ENCODE results near the gene RNPEP.

DNA sequence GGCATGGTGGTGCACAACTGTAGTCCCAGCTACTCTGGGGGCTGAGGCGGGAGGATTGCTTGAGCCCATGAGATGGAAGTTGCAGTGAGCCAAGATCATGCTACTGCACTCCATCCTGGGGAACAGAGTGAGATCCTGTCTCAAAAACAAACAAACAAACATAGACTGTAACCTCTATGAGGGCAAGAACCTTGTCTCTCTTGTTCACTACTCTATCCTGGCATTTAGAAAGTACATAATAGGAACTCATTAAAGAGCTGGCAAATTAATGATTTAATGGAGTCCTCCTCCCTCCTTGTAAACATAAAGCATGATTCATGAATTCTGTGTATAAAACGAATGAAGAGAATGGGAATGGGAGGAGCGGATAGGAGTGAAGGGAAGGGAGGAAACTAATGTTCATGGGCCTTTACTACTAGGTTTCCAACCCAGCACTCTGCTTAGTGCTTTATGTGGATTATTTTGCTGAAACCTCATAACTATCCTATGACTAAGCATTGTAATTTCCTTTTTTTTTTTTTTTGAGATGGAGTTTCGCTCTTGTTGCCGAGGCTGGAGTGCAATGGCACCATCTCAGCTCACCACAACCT is 44.7 kb upstream of the RNPEP start:
- TF ChIP-seq, protein P1, sequence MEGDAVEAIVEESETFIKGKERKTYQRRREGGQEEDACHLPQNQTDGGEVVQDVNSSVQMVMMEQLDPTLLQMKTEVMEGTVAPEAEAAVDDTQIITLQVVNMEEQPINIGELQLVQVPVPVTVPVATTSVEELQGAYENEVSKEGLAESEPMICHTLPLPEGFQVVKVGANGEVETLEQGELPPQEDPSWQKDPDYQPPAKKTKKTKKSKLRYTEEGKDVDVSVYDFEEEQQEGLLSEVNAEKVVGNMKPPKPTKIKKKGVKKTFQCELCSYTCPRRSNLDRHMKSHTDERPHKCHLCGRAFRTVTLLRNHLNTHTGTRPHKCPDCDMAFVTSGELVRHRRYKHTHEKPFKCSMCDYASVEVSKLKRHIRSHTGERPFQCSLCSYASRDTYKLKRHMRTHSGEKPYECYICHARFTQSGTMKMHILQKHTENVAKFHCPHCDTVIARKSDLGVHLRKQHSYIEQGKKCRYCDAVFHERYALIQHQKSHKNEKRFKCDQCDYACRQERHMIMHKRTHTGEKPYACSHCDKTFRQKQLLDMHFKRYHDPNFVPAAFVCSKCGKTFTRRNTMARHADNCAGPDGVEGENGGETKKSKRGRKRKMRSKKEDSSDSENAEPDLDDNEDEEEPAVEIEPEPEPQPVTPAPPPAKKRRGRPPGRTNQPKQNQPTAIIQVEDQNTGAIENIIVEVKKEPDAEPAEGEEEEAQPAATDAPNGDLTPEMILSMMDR (conservative IDR thresholded peaks at IDR 0.05; ENCODE audit: low read length), result no peak
- TF ChIP-seq EZH2phosphoT487 (IDR thresholded peaks at IDR 0.05; ENCODE audit: borderline replicate concordance), result no peak
